Stimulated activated CD8-positive, alpha-beta memory T cell treated with anti-CD3 and anti-CD28 coated beads, Interleukin-4, amount 100 ng/mL, for 24 hours (primary cell): Measurements from ENCODE around the gene TEKT5.

Experiments
- DNase-seq: peaks from one replicate; pipeline ENCODE4 v3.0.0-alpha.2; 2020; ENCODE audit warnings: low read depth

Gene TEKT5

DNA sequence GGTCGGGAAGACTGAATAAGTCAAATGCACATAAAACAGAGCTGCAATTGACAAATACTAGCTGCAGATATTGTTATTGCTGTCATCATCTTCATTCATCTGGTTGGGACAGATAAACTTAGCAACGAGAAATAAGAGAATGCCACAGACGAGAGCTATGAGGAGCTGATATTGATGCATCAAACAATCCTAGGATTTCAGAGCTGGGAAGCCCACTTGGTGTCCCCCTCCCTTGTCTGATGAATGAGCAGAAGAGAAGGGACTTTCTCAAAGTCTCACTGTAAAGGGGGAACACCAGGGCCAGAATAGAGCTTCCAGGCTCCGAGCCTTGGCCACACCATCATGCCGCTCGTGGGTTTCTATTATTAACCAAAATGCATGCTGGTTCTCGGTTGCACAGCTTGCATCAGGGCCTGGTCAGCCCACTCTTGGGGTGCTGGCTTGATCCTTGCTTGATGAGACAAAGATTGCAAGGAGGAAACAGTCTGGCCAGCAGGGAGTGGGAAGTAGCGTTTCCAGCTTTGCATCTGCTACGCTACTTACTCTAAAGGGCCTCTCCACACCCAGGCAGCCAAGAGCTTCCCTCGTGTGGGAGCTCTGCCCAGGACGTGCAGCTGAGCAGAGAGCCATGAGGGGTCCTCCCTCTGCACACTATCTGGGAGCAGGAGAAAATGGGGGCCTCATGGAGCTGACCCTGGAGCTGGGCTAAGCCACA lies 85.9 kb downstream of the TEKT5 start:
- no peak for DNase-seq

GRCh38 chr16:10607157-10607556 lies 87.6 kb downstream of the TEKT5 start:
- no peak for DNase-seq

DNA sequence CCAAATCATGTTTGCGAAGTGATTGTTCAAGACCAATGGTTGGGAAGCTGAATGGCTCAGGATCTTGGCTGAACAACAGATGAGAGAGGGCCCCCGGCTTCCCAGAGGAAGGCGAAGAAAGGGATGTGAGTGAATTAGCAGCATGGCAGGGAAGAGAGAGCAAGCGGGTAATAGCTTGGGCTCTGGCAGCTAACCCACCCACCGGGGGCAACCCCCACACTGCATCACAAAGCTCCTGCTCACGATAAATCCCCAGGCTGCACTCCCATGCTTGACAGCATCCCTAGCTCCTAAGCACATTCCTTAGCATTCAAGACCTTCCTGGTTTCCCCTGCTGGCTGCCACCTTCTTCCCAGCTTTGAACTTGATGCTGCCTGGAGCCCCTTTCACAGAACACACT lies 88.1 kb downstream of the TEKT5 start:
- no peak for DNase-seq

- DNase-seq = no peak
These were observed 89.1 kb downstream of the TEKT5 start for GRCh38 chr16:10605636-10606035.

DNA sequence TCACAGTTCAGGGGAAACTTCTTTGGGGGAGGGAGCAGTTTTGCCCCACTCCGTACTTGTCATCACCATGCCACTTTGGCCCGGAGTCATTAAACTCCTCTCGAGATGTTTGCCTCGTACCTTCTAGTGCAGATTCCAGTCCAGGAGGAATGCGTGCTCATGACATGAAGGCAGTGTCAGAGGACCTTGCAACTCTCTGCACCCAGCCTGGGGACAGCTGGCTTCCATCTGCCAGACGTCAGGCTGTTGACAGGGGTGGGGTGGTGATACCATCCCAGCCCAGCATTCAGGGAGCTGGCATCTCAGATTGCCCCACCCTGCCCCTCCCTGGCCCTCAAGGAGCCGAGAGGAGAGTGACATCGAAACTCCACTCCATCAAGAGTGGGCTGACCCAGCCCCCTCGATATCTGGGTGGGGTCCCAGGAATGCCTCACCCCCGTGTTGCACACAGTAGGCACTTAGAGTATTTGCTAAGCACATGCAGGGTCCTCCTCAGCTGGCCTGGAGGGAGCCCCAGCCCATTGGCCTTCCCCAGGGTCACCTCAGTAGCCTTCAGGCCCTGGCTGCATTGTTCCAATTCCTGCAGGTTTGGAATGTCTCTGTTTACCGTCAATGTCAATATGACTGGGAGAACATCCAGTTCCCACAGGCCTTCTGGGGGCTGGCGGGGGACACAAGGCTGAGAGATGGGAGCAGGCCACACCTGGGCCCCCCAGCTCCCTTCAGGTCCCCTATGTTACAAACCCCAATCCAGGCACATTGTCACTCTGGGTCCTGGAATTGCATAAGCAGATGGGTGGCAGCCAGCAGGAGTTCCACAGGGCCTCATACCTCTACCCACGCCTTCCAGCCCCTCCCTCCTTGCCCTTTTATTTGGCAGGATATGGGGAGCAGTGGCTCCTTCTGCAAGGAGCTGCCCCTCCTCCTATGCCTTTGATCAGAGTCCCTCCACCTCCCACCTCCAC lies 93.0 kb downstream of the TEKT5 start:
- DNase-seq = no peak

- DNase-seq = no peak
These were observed 93.8 kb downstream of the TEKT5 start for GRCh38 chr16:10600782-10601443.

DNA sequence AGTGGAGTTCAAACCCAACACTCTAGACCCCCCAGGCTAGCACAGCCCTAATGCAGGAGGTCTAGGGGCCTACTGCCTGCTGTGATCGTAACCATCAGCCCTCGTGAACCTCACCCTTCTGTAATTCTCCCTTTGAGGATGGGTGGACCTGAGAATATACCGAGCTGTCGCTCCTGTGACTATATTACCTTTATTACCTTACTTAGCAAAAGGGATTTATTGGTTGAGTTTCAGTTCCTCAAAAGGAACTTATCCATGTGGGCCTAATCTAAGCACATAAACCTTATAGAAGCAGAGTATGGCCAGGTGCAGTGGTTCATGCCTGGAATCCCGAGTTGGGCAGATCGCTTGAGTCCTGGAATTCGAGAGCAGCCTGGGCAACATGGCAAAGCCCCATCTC lies 95.1 kb downstream of the TEKT5 start:
- no peak for DNase-seq

- no peak for DNase-seq
These were observed 96.6 kb downstream of the TEKT5 start for GRCh38 chr16:10598157-10598556.

DNA sequence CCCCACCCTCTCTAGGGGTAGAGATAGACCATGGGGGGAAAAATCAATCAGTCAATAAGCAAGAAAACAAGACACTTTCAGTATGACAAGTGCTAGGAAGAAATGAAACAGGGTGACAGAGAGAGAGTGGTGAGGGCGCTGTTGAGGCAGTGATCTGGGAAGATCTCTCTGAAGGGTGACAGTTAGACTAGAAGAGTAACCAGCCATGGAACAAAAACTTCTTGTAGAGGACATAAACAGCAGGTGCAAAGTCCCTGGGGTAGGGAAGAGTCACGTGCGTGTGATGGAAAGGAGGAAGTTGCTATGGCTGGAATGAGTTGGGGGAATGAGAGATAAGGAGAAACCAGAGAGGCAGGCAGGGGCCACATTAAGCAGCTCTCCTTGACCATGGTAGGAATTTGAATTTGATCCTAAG lies 97.5 kb downstream of the TEKT5 start:
- no peak for DNase-seq

- no peak for DNase-seq
These were observed 100.3 kb downstream of the TEKT5 start for GRCh38 chr16:10594312-10594950.

DNA sequence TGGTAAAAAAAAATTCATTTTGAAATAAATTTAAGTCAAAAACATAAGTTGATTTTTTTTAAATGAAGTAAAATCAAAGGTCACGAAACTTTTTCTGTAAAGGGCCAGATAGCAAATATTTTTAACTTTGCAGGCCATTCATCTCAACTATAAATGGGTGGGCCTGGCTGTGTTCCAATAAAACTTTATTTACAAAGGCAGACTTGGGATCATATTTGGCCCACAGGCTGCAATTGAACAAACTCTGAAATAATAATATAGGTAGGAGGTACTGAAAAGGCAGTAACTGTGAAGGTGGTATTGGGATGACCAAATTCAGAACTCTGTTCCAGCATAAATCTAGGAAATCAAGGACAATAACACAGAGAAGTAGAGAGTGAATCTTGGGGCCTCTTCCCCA lies 102.1 kb downstream of the TEKT5 start:
- no peak for DNase-seq

DNA sequence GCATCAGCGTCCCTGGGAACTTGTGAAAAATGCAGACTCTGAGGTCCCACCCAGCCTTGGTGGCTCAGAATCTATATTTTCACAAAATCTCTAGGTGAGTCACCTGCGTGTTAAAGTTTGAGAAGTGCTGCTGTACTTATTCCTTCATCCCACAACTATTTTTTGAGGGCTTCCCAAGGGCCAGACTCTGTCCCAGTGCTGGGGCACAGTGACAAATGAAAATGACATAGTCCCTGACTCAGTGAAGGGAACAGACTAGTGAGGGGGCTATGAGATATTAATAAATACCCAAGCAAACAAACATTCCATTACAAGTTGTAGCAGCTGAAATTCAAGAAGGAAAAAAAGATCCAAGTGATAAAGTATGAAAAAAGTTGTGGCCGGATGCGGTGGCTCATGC lies 104.4 kb downstream of the TEKT5 start:
- no peak for DNase-seq

DNA sequence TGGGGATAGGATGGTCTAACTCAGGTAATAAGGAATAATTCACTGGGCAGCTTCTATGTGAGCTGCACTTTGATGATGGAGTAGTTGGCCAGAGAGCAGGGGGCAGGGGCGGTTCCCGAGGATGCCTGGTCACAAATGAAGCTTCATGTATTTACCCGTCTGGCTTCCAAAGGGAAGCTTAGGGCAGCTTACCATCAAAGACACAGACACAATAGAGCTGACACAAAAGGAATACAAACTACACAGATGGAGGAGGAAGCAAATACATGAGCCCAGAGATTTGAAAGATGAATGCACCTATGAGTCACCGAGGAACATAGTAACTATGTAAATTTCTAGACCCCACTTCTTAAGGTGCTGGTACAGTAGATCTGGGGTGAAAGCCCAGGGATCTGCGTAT lies 105.6 kb downstream of the TEKT5 start:
- DNase-seq = no peak

DNA sequence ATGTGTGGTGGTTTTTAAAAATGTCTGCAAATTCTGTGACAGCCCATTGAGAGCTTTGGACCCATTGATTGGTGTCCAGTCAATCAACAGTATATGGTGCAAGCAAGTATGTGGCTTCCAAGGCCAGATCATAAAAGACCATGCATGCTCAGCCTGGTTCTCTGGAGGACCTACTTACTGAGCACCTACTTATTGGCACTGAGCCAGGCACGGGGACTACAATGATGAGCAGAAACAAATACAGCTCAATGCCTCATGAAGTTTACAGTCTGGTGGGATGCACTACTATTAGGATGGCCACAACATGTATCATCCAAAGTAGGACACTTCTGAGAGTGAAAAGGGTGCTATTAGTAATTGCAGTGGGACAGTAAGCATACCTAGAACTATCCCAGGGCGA lies 107.1 kb downstream of the TEKT5 start:
- DNase-seq = no peak

GRCh38 chr16:10584981-10585438 lies 109.7 kb downstream of the TEKT5 start:
- no peak for DNase-seq

DNA sequence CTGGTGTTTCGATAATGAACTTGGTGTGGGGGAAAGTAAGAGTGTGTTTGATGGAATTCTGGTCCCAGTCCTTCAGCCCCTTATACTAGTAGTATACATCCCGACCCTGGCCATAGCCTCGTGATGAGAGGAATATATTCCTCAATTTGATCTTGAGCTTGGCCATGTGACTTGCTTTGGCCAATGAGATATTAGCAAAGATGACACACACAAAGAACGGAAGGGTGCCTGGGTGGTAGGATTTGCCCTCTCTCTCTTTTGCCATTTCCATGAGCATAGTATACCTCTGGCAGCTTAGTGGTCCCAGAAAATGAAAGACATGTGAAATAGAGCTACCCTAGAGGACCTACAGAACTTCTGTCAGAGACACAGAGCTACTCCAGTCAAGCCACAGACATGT lies 111.5 kb downstream of the TEKT5 start:
- DNase-seq = no peak

- no peak for DNase-seq
These were observed 113.2 kb downstream of the TEKT5 start for GRCh38 chr16:10581507-10581906.

DNA sequence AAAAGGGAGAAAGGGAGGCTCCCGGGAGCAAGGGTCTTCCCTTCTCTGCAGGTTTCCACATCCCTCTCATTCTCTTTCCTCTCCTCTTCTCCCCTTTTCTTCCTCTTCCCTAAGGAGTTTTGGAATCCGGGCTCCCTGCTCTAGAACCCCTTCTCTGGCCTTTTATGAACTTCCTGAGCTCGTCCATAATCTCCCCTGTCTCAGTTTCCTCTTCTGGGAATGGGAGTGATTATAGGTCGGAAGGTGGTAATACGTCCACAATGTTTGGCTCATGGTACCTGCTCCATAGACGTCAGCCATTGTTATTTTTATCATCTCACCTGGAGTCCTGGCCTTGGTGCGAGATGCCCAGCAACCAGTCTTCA lies 113.9 kb downstream of the TEKT5 start:
- DNase-seq = no peak

DNA sequence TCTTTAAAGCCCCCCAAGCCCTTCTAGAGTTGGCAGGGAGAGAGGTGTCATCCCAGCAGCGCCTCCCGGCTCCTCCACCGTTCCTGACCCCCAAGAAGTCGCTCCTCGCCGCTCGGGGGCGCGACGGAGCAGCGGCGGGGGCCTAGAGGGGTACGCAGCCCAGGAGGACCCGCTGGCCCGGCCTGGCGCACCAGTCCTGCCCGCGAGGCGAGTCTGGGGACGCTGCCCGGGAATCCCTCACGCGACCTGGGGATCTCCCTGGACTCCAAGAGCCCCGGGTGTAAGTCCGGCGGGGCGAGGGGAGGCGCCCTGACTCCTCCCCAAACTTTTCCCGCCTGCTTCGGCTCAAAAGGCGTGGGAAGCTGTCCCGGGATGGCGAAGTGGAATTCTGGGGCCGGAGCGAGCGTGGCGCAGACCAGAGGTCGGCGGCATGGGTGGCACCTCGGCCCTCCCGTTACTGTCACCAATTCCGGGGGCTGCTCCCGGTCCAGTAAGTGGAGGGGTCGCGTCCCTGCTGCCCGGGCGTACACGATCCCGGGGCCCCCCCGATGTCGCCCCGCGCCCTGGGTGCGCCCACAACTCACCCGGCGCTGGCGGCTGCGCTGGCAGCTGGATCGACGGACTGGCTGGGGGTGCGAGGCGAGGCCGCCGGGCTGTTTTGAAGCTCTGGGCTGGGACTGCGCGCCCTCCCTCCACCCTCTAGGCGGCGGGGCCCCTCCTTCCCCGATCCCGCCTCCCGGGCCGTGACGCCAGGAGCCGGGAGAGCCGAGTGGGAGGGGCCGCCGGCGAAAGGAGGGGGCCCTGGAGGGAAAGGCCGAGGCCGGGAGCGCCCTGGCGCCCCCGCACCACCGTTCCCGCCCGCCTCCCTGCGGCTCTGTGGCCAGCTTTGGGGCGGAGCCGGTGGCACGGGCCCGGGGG lies 114.5 kb downstream of the TEKT5 start, which contains the start of gene EMP2:
Gene EMP2, minus strand, starts transcription at position 634 of the 918 bp plus-strand sequence. CDS start 32,981 bp downstream, outside the sequence.
- DNase-seq = no peak

GRCh38 chr16:10579575-10579964 lies 115.2 kb downstream of the TEKT5 start:
- DNase-seq = no peak
